ENCODE data around the gene NXPE2. TPM values are rescaled to one million over a fixed set of nuclear protein-coding genes. Genes with fewer than 3 reads are reported as not detected.

Gene NXPE2
- total RNA-seq, 1 experiment from 2014 or later: not detected

DNA sequence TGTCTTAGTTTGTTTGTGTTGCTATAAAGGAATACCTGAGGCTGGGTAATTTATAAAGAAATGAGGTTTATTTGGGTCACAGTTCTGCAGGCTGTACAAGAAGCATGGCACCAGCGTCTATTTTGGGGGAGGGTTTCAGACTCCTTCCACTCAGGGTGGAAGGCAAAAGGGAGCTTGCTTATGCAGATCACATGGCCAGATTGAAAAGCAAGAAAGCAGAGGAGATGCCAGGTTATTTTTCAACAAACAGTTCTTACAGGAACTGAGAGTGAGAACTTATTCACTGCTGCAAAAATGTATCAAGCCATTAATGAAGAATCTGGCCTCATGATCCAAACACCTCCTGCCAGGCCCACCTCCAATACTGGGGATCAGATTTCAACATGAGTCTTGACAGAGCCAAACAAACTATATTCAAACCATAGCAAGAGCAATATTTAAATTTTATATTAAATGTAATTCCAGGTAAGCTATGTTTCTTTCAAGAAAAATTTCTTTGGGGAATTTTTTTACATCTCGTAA, 66.9 kb downstream of the NXPE2 start:
- no peak for DNase-seq (ENCODE audit: low read depth)

DNA sequence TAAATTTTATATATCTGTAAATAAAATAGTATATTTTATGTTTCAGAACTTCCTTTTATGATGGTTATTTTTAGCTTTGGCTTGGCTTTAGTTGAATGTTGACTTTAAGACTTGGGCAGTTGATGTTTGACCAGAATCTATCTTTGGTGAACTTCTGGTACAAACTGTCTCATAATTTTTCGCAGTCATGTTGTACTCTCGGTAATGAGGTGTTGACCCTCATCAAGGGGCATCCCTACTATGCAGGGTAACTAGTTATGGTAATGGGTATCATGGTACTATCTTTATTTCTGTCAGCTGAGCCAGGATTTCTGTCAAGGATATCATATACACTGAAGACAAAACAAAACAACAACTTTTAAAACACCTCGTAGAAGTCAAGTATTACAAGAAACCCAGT, 67.7 kb downstream of the NXPE2 start:
- DNase-seq (ENCODE audit: low read depth): no peak

Other genes starting within 250 kb of the NXPE2 start
- 156 and 169 TPM in 2 replicates for gene REXO2, start 239.1 kb upstream of the NXPE2 start, total RNA-seq (2014; rRNA removed; shearing (Covaris generic))
- not detected in 2 replicates for gene NXPE1, start 118.6 kb upstream of the NXPE2 start, total RNA-seq (2014; rRNA removed; shearing (Covaris generic))
- gene NXPE4, start 82.7 kb upstream of the NXPE2 start, total RNA-seq (2014; rRNA removed; shearing (Covaris generic)): not detected in 2 replicates